Left lung (tissue), 10 donors: ENCODE measurements around the gene RBM19. TPM values are rescaled to one million over a fixed set of nuclear protein-coding genes. Genes with fewer than 3 reads are reported as not detected.

Experiments
- ATAC-seq: fragments of 200-7000 bp; cut with Tn5 transposase; one replicate; pipeline ENCODE4 v1.9.1; 2020; ENCODE audit warnings: moderate library complexity
- DNase-seq, 4 donors: peaks; one replicate each; pipeline ENCODE4 v3.0.0-alpha.2; 2013 to 2020
- H3K27ac ChIP-seq, 2 donors: fragments of 200-600 bp; sonication (generic) in 1 of 2; one replicate each; pipeline versions ENCODE4 v1.5.0 to v1.8.0; 2020 to 2021
- H3K27me3 ChIP-seq, 2 donors: fragments of 200-600 bp; sonication (generic) in 1 of 2; one replicate each; pipeline versions ENCODE4 v1.5.0 to v1.8.0; 2020 to 2021
- H3K36me3 ChIP-seq, 2 donors: fragments of 200-600 bp; sonication (generic) in 1 of 2; one replicate each; pipeline versions ENCODE4 v1.5.0 to v1.8.0; 2020 to 2021
- H3K4me1 ChIP-seq, 2 donors: fragments of 200-600 bp; one replicate each; pipeline ENCODE4 v1.8.0; 2021
- H3K4me3 ChIP-seq, 2 donors: fragments of 200-600 bp; sonication (generic) in 1 of 2; one replicate each; pipeline versions ENCODE4 v1.5.0 to v1.8.0; 2020 to 2021; ENCODE audit warnings: mild to moderate bottlenecking in 1 of 2
- H3K9me3 ChIP-seq, 2 donors: fragments of 200-600 bp; sonication (generic) in 1 of 2; one replicate each; pipeline versions ENCODE4 v1.5.0 to v1.8.0; 2020 to 2021
- intact Hi-C, 2 donors: fragments of 100-400 bp; cut with DNase I; formaldehyde crosslinking; loops; one replicate each; pipeline versions ENCODE4 v1.11.2 to v1.14.2; 2022
- polyA plus RNA-seq, 6 donors: library from polyadenylated mRNA; unstranded; fragments of 120-200 nt; gene quantifications; one replicate each; pipeline ENCODE4 v1.2.1, GENCODE V29; 2013; ENCODE audit not compliant: insufficient read length in 6 of 6
- total RNA-seq, 2 donors: library from RNA; stranded (reverse); fragmentation: NEBNext Ultra II Directional; extraction: Animal tissue kit (Norgen Biotek cat#: 25700); gene quantifications; one replicate each; pipeline ENCODE4 v1.2.1, GENCODE V29; 2021
- TF ChIP-seq, protein P1 (sequence below), 2 donors: fragments of 200-600 bp; sonication (generic) in 1 of 2; IDR thresholded peaks; one replicate each; pipeline versions ENCODE4 v1.5.0 to v1.8.0; 2021; ENCODE audit warnings: antibody characterized with exemption in 2 of 2
- donor health status: DM: no; HTN: yes; CAD: no.
- donor health status: DM: no; HTN: no; CAD: no.

The RBM19 gene
- total and polyA plus RNA-seq, 8 donors, result 21.5 to 33.4 (median 31.2) TPM

GRCh38 chr12:113988064-113988451 lies 21.9 kb upstream of the RBM19 start:
- no peak for ATAC-seq
- peaks cover 0 to 35% of the 10 kb centered on the region in 2 donors for H3K27me3 ChIP-seq
- no peaks in the 10 kb centered on the region for H3K36me3 ChIP-seq
- no peak for DNase-seq
- intact Hi-C loops, result no loop called here
- H3K27ac ChIP-seq, result no peak overlapping the region
- no peaks in the 10 kb centered on the region for H3K4me1 ChIP-seq
- TF ChIP-seq, protein P1, sequence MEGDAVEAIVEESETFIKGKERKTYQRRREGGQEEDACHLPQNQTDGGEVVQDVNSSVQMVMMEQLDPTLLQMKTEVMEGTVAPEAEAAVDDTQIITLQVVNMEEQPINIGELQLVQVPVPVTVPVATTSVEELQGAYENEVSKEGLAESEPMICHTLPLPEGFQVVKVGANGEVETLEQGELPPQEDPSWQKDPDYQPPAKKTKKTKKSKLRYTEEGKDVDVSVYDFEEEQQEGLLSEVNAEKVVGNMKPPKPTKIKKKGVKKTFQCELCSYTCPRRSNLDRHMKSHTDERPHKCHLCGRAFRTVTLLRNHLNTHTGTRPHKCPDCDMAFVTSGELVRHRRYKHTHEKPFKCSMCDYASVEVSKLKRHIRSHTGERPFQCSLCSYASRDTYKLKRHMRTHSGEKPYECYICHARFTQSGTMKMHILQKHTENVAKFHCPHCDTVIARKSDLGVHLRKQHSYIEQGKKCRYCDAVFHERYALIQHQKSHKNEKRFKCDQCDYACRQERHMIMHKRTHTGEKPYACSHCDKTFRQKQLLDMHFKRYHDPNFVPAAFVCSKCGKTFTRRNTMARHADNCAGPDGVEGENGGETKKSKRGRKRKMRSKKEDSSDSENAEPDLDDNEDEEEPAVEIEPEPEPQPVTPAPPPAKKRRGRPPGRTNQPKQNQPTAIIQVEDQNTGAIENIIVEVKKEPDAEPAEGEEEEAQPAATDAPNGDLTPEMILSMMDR (IDR thresholded peaks at IDR 0.05), result no peak
- H3K4me3 ChIP-seq, result no peak overlapping the region
- no peaks in the 10 kb centered on the region for H3K9me3 ChIP-seq

GRCh38 chr12:113987261-113988063 lies 21.3 kb upstream of the RBM19 start:
- Histone ChIP-seq H3K4me1 (no peaks in the 10 kb centered on the region), H3K27ac (no peak overlapping the region), H3K36me3 (no peaks in the 10 kb centered on the region), H3K9me3 (no peaks in the 10 kb centered on the region), H3K27me3 (peaks cover 0 to 29% of the 10 kb centered on the region in 2 donors), H3K4me3 (no peak overlapping the region)
- TF ChIP-seq, protein P1 (IDR thresholded peaks at IDR 0.05), result no peak
- intact Hi-C loops, result no loop called here
- DNase-seq (peak in 2 of 4 donors; percentile 37 to 58), ATAC-seq (no peak)

DNA sequence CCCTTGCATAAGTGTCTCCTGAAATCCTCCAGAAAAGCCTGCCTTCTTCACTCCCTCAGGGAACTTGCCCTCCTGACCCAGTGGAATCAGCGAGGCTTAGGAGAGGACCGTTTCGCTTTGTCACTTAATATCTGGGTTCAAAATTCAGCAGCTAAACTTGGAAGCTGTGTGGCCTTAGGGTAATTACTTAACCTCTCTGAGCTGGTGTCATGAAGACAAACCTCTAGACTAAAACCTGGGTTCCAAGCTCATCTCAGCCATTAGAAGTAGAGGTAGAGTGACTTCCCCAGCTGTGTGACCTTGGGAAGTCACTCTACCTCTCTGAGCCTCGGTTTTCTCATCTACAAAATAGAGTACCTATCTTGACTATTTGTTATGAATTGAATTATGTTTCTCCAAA lies 18.3 kb upstream of the RBM19 start:
- intact Hi-C loops, result loop anchor here in 1 of 2 donors (5.0 kb wide), 1 partner anchor 523 kb away; no protein-coding TSS in a partner anchor
- Histone ChIP-seq H3K27me3 (peaks cover 0 to 33% of the 10 kb centered on the region in 2 donors), H3K4me3 (no peak overlapping the region), H3K4me1 (no peaks in the 10 kb centered on the region), H3K27ac (no peak overlapping the region), H3K36me3 (no peaks in the 10 kb centered on the region), H3K9me3 (no peaks in the 10 kb centered on the region)
- TF ChIP-seq, protein P1 (IDR thresholded peaks at IDR 0.05), result no peak
- DNase-seq, result no peak
- no peak for ATAC-seq

GRCh38 chr12:113983777-113984448 lies 17.8 kb upstream of the RBM19 start:
- DNase-seq (no peak), ATAC-seq (no peak)
- intact Hi-C loops, result loop anchor here in 1 of 2 donors (5.0 kb wide), 1 partner anchor 523 kb away; no protein-coding TSS in a partner anchor
- no peaks in the 10 kb centered on the region for H3K36me3 ChIP-seq
- H3K27me3 ChIP-seq, result peaks cover 0 to 39% of the 10 kb centered on the region in 2 donors
- no peaks in the 10 kb centered on the region for H3K4me1 ChIP-seq
- TF ChIP-seq, protein P1 (IDR thresholded peaks at IDR 0.05), result no peak
- no peak overlapping the region for H3K4me3 ChIP-seq
- H3K9me3 ChIP-seq, result no peaks in the 10 kb centered on the region
- no peak overlapping the region for H3K27ac ChIP-seq

GRCh38 chr12:113983265-113983664 lies 17.1 kb upstream of the RBM19 start:
- no peak for ATAC-seq

More at GRCh38 chr12:113983265-113983664, 17.1 kb upstream of the RBM19 start:
- no peak overlapping the region for H3K27ac ChIP-seq
- H3K27me3 ChIP-seq, result peaks cover 0 to 45% of the 10 kb centered on the region in 2 donors
- no peaks in the 10 kb centered on the region for H3K4me1 ChIP-seq
- H3K9me3 ChIP-seq, result no peaks in the 10 kb centered on the region
- no peak for DNase-seq
- intact Hi-C loops, result loop anchor here in 1 of 2 donors (5.0 kb wide), 1 partner anchor 524 kb away; no protein-coding TSS in a partner anchor
- no peaks in the 10 kb centered on the region for H3K36me3 ChIP-seq
- TF ChIP-seq, protein P1 (IDR thresholded peaks at IDR 0.05), result no peak
- H3K4me3 ChIP-seq, result no peak overlapping the region
